Measurements from ENCODE around the gene MRPS34.
A peak's percentile ranks its signal among the peaks of the same experiment; 100 is the strongest.

MRPS34 gene

GRCh38 chr16:1781254-1781653 lies 8.3 kb upstream of the MRPS34 start:
- no peak for DNase-seq

GRCh38 chr16:1780677-1781072 lies 7.7 kb upstream of the MRPS34 start:
- no peak for DNase-seq

- no peak for DNase-seq
Measured at GRCh38 chr16:1779741-1780676, 7.1 kb upstream of the MRPS34 start.

GRCh38 chr16:1779234-1779701 lies 6.3 kb upstream of the MRPS34 start:
- DNase-seq: no peak

GRCh38 chr16:1778200-1779179 lies 5.6 kb upstream of the MRPS34 start:
- no peak for DNase-seq

- DNase-seq: no peak
Measured at GRCh38 chr16:1777375-1778199, 4.7 kb upstream of the MRPS34 start.

GRCh38 chr16:1776991-1777374 lies 4.0 kb upstream of the MRPS34 start:
- no peak for DNase-seq

GRCh38 chr16:1776672-1776955 lies 3.7 kb upstream of the MRPS34 start:
- no peak for DNase-seq

- no peak for DNase-seq
Measured at GRCh38 chr16:1775846-1776671, 3.1 kb upstream of the MRPS34 start.

GRCh38 chr16:1775006-1775845 lies 2.3 kb upstream of the MRPS34 start:
- no peak for DNase-seq

- DNase-seq: no peak
Measured at GRCh38 chr16:1774448-1774780, 1.5 kb upstream of the MRPS34 start.

GRCh38 chr16:1773703-1774447 lies 941 bp upstream of the MRPS34 start:
- no peak for DNase-seq

GRCh38 chr16:1772362-1772907 lies 499 bp downstream of the MRPS34 start, which contains the start of gene EME2:
Gene EME2, plus strand, starts transcription at chr16:1772810. Its CDS starts 418 bp downstream, at chr16:1773228.
- no peak for DNase-seq

GRCh38 chr16:1771864-1772361 lies 1.0 kb downstream of the MRPS34 start:
- no peak for DNase-seq

GRCh38 chr16:1771188-1771863 lies 1.6 kb downstream of the MRPS34 start, which contains the start of gene NME3:
Gene NME3, minus strand, starts transcription at chr16:1771543. Its CDS starts 9 bp downstream, at chr16:1771534.
- DNase-seq: peak; percentile 64

GRCh38 chr16:1770328-1771187 lies 2.4 kb downstream of the MRPS34 start:
- peak; percentile 42 for DNase-seq

- no peak for DNase-seq
Measured at GRCh38 chr16:1769402-1770300, 3.3 kb downstream of the MRPS34 start.
